ENCODE results near the gene CD247.
A peak's percentile ranks its signal among the peaks of the same experiment; 100 is the strongest.

CD247 gene

GRCh38 chr1:167487614-167488013 is 30.7 kb downstream of the CD247 start:
- DNase-seq: no peak

- DNase-seq: no peak
Measured at GRCh38 chr1:167486090-167486824, 32.1 kb downstream of the CD247 start.

GRCh38 chr1:167484726-167485502 is 33.4 kb downstream of the CD247 start:
- no peak for DNase-seq

- DNase-seq: no peak
Measured at GRCh38 chr1:167483790-167484189, 34.5 kb downstream of the CD247 start.

- peak; percentile 75 for DNase-seq
Measured at GRCh38 chr1:167482184-167482583, 36.1 kb downstream of the CD247 start.

- DNase-seq: no peak
Measured at GRCh38 chr1:167479331-167479979, 38.9 kb downstream of the CD247 start.

- DNase-seq: no peak
Measured at GRCh38 chr1:167477986-167478385, 40.3 kb downstream of the CD247 start.

GRCh38 chr1:167476061-167476460 is 42.3 kb downstream of the CD247 start:
- DNase-seq: no peak

GRCh38 chr1:167474191-167474641 is 44.1 kb downstream of the CD247 start:
- DNase-seq: peak; percentile 65

GRCh38 chr1:167473761-167474160 is 44.6 kb downstream of the CD247 start:
- no peak for DNase-seq

- peak; percentile 75 for DNase-seq
Measured at GRCh38 chr1:167472752-167473521, 45.4 kb downstream of the CD247 start.

- no peak for DNase-seq
Measured at GRCh38 chr1:167471568-167471967, 46.8 kb downstream of the CD247 start.

GRCh38 chr1:167469280-167469965 is 48.9 kb downstream of the CD247 start:
- no peak for DNase-seq

GRCh38 chr1:167467752-167468151 is 50.6 kb downstream of the CD247 start:
- no peak for DNase-seq

GRCh38 chr1:167467126-167467710 is 51.1 kb downstream of the CD247 start:
- DNase-seq: no peak

- no peak for DNase-seq
Measured at GRCh38 chr1:167465743-167466142, 52.6 kb downstream of the CD247 start.

GRCh38 chr1:167465018-167465417 is 53.3 kb downstream of the CD247 start:
- no peak for DNase-seq

- no peak for DNase-seq
Measured at GRCh38 chr1:167463875-167464575, 54.3 kb downstream of the CD247 start.

- no peak for DNase-seq
Measured at GRCh38 chr1:167463080-167463479, 55.2 kb downstream of the CD247 start.

- no peak for DNase-seq
Measured at GRCh38 chr1:167462341-167462740, 56.0 kb downstream of the CD247 start.

GRCh38 chr1:167460836-167461235 is 57.5 kb downstream of the CD247 start:
- DNase-seq: peak; percentile 68
